ENCODE data around the gene APOA5. TPM values are rescaled to one million over a fixed set of nuclear protein-coding genes. Genes with fewer than 3 reads are reported as not detected.

Gene APOA5
- total and polyA plus RNA-seq, 2 of the 13 experiments (the other 11 are each of a cell fraction or from before 2014, with no cell fraction given), result 44.0 to 49.1 TPM

- TF ChIP-seq, protein P1, sequence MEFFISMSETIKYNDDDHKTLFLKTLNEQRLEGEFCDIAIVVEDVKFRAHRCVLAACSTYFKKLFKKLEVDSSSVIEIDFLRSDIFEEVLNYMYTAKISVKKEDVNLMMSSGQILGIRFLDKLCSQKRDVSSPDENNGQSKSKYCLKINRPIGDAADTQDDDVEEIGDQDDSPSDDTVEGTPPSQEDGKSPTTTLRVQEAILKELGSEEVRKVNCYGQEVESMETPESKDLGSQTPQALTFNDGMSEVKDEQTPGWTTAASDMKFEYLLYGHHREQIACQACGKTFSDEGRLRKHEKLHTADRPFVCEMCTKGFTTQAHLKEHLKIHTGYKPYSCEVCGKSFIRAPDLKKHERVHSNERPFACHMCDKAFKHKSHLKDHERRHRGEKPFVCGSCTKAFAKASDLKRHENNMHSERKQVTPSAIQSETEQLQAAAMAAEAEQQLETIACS (CRISPR knock-in tag; IDR thresholded peaks at IDR 0.05), result no peak; the same call in 1 of the 2 replicates
- TF ChIP-seq MYPOP (CRISPR knock-in tag; IDR thresholded peaks at IDR 0.05), result peak; percentile 60; the same call in 1 of the 2 replicates
- peak; percentile 95 for TF ChIP-seq HIC2 (CRISPR knock-in tag; IDR thresholded peaks at IDR 0.05; ENCODE audit: low read depth)
- TF ChIP-seq KDM5A (IDR thresholded peaks at IDR 0.05; ENCODE audit: borderline replicate concordance, low read length), result no peak
- peak; percentile 70 for TF ChIP-seq HIVEP1 (CRISPR knock-in tag; IDR thresholded peaks at IDR 0.05)
- no peak for TF ChIP-seq ZBTB1 (CRISPR knock-in tag; IDR thresholded peaks at IDR 0.05; ENCODE audit: borderline replicate concordance)
- no peak for TF ChIP-seq HMGA1 (CRISPR knock-in tag; conservative IDR thresholded peaks at IDR 0.05)
- TF ChIP-seq ZNF34 (CRISPR knock-in tag; IDR thresholded peaks at IDR 0.05; ENCODE audit: borderline replicate concordance), result no peak
- TF ChIP-seq, protein P2, sequence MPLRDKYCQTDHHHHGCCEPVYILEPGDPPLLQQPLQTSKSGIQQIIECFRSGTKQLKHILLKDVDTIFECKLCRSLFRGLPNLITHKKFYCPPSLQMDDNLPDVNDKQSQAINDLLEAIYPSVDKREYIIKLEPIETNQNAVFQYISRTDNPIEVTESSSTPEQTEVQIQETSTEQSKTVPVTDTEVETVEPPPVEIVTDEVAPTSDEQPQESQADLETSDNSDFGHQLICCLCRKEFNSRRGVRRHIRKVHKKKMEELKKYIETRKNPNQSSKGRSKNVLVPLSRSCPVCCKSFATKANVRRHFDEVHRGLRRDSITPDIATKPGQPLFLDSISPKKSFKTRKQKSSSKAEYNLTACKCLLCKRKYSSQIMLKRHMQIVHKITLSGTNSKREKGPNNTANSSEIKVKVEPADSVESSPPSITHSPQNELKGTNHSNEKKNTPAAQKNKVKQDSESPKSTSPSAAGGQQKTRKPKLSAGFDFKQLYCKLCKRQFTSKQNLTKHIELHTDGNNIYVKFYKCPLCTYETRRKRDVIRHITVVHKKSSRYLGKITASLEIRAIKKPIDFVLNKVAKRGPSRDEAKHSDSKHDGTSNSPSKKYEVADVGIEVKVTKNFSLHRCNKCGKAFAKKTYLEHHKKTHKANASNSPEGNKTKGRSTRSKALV (CRISPR knock-in tag; IDR thresholded peaks at IDR 0.05), result no peak
- TF ChIP-seq, protein P3, sequence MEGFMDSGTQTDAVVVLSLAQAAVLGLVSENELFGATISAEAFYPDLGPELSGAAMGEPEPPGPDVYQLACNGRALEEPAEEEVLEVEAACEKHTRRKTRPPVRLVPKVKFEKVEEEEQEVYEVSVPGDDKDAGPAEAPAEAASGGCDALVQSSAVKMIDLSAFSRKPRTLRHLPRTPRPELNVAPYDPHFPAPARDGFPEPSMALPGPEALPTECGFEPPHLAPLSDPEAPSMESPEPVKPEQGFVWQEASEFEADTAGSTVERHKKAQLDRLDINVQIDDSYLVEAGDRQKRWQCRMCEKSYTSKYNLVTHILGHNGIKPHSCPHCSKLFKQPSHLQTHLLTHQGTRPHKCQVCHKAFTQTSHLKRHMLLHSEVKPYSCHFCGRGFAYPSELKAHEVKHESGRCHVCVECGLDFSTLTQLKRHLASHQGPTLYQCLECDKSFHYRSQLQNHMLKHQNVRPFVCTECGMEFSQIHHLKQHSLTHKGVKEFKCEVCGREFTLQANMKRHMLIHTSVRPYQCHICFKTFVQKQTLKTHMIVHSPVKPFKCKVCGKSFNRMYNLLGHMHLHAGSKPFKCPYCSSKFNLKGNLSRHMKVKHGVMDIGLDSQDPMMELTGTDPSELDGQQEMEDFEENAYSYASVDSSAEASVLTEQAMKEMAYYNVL (CRISPR knock-in tag; IDR thresholded peaks at IDR 0.05; ENCODE audit: borderline replicate concordance), result no peak
- no peak for TF ChIP-seq NAIF1 (CRISPR knock-in tag; IDR thresholded peaks at IDR 0.05; ENCODE audit: borderline replicate concordance)
- no peak for TF ChIP-seq ZFP37 (CRISPR knock-in tag; IDR thresholded peaks at IDR 0.05; ENCODE audit: borderline replicate concordance)
- peak; percentile 61 for TF ChIP-seq RBFOX2 (IDR thresholded peaks at IDR 0.05; ENCODE audit: low read depth, low read length)
- TF ChIP-seq YEATS2 (CRISPR knock-in tag; IDR thresholded peaks at IDR 0.05; ENCODE audit: borderline replicate concordance), result no peak
- no peak; the same call in 1 of the 2 replicates for TF ChIP-seq MED13 (CRISPR knock-in tag; IDR thresholded peaks at IDR 0.05)
- peak; percentile 45; the same call in 1 of the 2 replicates for TF ChIP-seq ERF (CRISPR knock-in tag; IDR thresholded peaks at IDR 0.05)
- peak; percentile 85 for TF ChIP-seq TBX2 (CRISPR knock-in tag; IDR thresholded peaks at IDR 0.05; ENCODE audit: borderline replicate concordance)
- TF ChIP-seq ATM (IDR thresholded peaks at IDR 0.05; ENCODE audit: borderline replicate concordance), result no peak
- TF ChIP-seq JUND (CRISPR knock-in tag; IDR thresholded peaks at IDR 0.05), result no peak
- no peak for TF ChIP-seq ONECUT2 (CRISPR knock-in tag; IDR thresholded peaks at IDR 0.05)
- TF ChIP-seq ZMYM2 (CRISPR knock-in tag; IDR thresholded peaks at IDR 0.05), result no peak
- TF ChIP-seq ZNF530 (CRISPR knock-in tag; IDR thresholded peaks at IDR 0.05; ENCODE audit: low read depth), result no peak
Observed at GRCh38 chr11:116792144-116792868, 627 bp upstream of the APOA5 start (continued).

Measured in HepG2 (cell line).